Esophagus muscularis mucosa (tissue), 4 donors: ENCODE measurements around the gene COL27A1. TPM values are rescaled to one million over a fixed set of nuclear protein-coding genes. Genes with fewer than 3 reads are reported as not detected.

Experiments
- DNase-seq: peaks from one replicate; pipeline ENCODE4 v3.0.0-alpha.2; 2017; ENCODE audit errors: extremely low spot score
- H3K27ac ChIP-seq, 4 donors: fragments of 200-600 bp; sonication (generic); replicated peaks in 1 of 4; 1 replicate in 3 of 4; 2 replicates in 1 of 4; pipeline ENCODE4 v1.5.1; 2016 to 2019; ENCODE audit warnings: mild to moderate bottlenecking in 1 of 4
- H3K27me3 ChIP-seq, 4 donors: fragments of 200-600 bp; sonication (generic); one replicate each; pipeline versions ENCODE4 v1.5.1 to v1.6.0; 2016 to 2019
- H3K36me3 ChIP-seq, 4 donors: fragments of 200-600 bp; sonication (generic); one replicate each; pipeline ENCODE4 v1.5.1; 2016 to 2019
- H3K4me1 ChIP-seq, 4 donors: fragments of 200-600 bp; sonication (generic); one replicate each; pipeline ENCODE4 v1.5.1; 2016 to 2019
- H3K4me3 ChIP-seq, 4 donors: fragments of 200-600 bp; sonication (generic); 1 replicate in 2 of 4; 2 replicates in 2 of 4; pipeline ENCODE4 v1.5.1; 2016 to 2019; ENCODE audit warnings: mild to moderate bottlenecking in 4 of 4, moderate library complexity in 1 of 4
- H3K9me3 ChIP-seq, 4 donors: fragments of 200-600 bp; sonication (generic); 1 replicate in 3 of 4; 2 replicates in 1 of 4; pipeline ENCODE4 v1.5.1; 2016 to 2019
- CTCF ChIP-seq, 3 experiments: fragments of 200-600 bp in 2 of 3; fragments of 450-650 bp in 1 of 3; sonication (generic) in 2 of 3; IDR thresholded peaks; one replicate each; pipeline ENCODE4 v1.5.1; 2017 to 2019; ENCODE audit warnings: antibody characterized with exemption in 3 of 3, mild to moderate bottlenecking in 2 of 3, moderate library complexity in 1 of 3
- EP300 ChIP-seq: sonication (generic); formaldehyde crosslinking; IDR thresholded peaks from one replicate; pipeline ENCODE4 v1.6.1; 2017; ENCODE audit warnings: antibody characterized with exemption
- POLR2A ChIP-seq: fragments of 450-650 bp; IDR thresholded peaks from one replicate; pipeline ENCODE4 v1.6.1; 2017; ENCODE audit warnings: antibody characterized with exemption, moderate library complexity, mild to moderate bottlenecking, low read depth
- POLR2AphosphoS5 ChIP-seq, 2 donors: sonication (generic); formaldehyde crosslinking; IDR thresholded peaks; one replicate each; pipeline ENCODE4 v1.6.1; 2017; ENCODE audit warnings: antibody characterized with exemption in 2 of 2
- WGBS: methylation state at CpG from one replicate; pipeline ENCODE4 v1.1.5; 2018; 5-methylcytosine and 5-hydroxymethylcytosine counted together
- intact Hi-C: fragments of 100-400 bp; cut with DNase I; formaldehyde crosslinking; loops from one replicate; pipeline ENCODE4 v1.15.1; 2023
- total RNA-seq, 4 donors: library from RNA; depleted of rRNA; stranded (reverse); fragments of >200 nt; gene quantifications; one replicate each; pipeline versions ENCODE4 v1.1.0 to v1.2.1, GENCODE V29; 2016

The COL27A1 gene
- total RNA-seq, 4 donors from 2014 or later: 1.8 to 3.3 (median 2.7) TPM

DNA sequence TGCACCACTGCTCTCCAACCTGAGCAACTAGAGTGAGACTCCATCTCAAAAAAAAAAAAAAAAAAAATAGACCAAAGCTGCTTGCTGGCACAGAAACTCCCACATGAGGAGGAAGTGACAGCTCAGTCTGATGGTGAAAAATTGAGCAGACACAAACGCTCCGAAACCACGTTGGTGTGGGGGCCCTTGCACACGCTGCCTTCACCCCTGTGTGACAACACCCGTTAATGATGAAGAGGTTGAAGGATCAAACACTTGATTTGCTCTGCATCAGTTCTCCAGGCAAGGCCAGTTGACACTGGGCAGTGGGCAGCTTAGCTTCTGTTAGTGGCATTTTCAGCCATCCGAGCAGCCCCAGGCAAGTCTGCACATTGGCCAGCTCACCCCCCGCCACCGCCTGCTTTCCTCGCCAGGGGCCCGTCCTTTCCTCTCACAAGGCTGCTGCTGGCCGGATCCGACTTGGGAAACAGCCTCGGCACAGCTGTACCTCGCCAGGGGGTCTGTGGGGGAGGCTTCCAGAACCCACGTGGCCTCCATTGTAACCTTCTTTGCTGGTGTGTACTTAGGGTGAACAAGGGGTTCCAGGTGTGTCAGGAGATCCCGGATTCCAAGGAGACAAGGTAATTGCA is 79.8 kb downstream of the COL27A1 start:
- intact Hi-C loops: no loop called here
- H3K4me3 ChIP-seq: no peak overlapping the region
- no peak for TF ChIP-seq POLR2AphosphoS5 (IDR thresholded peaks at IDR 0.05)

GRCh38 chr9:114236391-114237138 is 81.2 kb downstream of the COL27A1 start:
- intact Hi-C loops: no loop called here
- no peak for DNase-seq
- Histone ChIP-seq H3K4me1 (peaks cover 13 to 28% (median 20%) of the 10 kb centered on the region in 4 donors), H3K27ac (no peak overlapping the region), H3K36me3 (peaks cover 0 to 2% (median 0%) of the 10 kb centered on the region in 4 donors), H3K4me3 (no peak overlapping the region), H3K9me3 (no peaks in the 10 kb centered on the region), H3K27me3 (no peaks in the 10 kb centered on the region)
- TF ChIP-seq POLR2AphosphoS5 (IDR thresholded peaks at IDR 0.05): no peak
- no peak for TF ChIP-seq EP300
- TF ChIP-seq POLR2A: no peak
- TF ChIP-seq CTCF (IDR thresholded peaks at IDR 0.05): no peak
- 78% methylated on average over 8 of the region's 12 CpGs for WGBS

More for the DNA sequence above, 79.8 kb downstream of the COL27A1 start:
- WGBS: 72% methylated on average over 16 of the region's 16 CpGs
- DNase-seq: no peak
- H3K27ac ChIP-seq: no peak overlapping the region
- peaks cover 13 to 28% (median 20%) of the 10 kb centered on the region in 4 donors for H3K4me1 ChIP-seq
- no peaks in the 10 kb centered on the region for H3K36me3 ChIP-seq
- no peaks in the 10 kb centered on the region for H3K27me3 ChIP-seq
- no peaks in the 10 kb centered on the region for H3K9me3 ChIP-seq

DNA sequence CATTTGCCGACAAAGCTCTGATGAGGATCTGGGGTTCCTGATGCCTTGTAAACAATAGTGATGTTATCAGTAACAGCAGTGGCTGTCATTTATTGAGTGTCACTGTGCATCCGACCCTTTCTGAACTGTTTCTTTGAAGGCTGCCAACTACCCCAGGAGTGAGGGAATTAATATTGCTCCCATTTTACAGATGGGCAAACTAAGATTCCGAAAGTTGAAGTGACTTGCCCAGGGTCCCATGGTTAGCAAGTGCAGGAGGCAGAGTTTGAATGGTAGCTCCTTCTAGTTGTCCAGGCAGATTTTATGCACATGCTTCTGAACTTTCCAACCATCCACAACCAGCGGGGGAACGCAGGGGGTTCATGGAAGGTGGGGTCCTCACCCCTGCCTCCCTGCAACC is 81.9 kb downstream of the COL27A1 start:
- TF ChIP-seq CTCF (IDR thresholded peaks at IDR 0.05) (no peak), POLR2AphosphoS5 (IDR thresholded peaks at IDR 0.05) (no peak), POLR2A (no peak), EP300 (no peak)
- 93% methylated on average over 3 of the region's 5 CpGs for WGBS
- H3K36me3 ChIP-seq: peaks cover 0 to 7% (median 0%) of the 10 kb centered on the region in 4 donors
- no peaks in the 10 kb centered on the region for H3K27me3 ChIP-seq
- no peaks in the 10 kb centered on the region for H3K9me3 ChIP-seq
- intact Hi-C loops: no loop called here
- H3K27ac ChIP-seq: no peak overlapping the region
- no peak for DNase-seq
- peaks cover 13 to 28% (median 20%) of the 10 kb centered on the region in 4 donors for H3K4me1 ChIP-seq
- H3K4me3 ChIP-seq: no peak overlapping the region

- WGBS: 83% methylated on average over 5 of the region's 5 CpGs
- H3K27ac ChIP-seq: no peak overlapping the region
- DNase-seq: no peak
- TF ChIP-seq EP300 (no peak), CTCF (IDR thresholded peaks at IDR 0.05) (no peak)
- H3K4me1 ChIP-seq: peaks cover 13 to 28% (median 20%) of the 10 kb centered on the region in 4 donors
- H3K9me3 ChIP-seq: no peaks in the 10 kb centered on the region
- H3K36me3 ChIP-seq: peaks cover 0 to 7% (median 0%) of the 10 kb centered on the region in 4 donors
- no peak overlapping the region for H3K4me3 ChIP-seq
- no peaks in the 10 kb centered on the region for H3K27me3 ChIP-seq
- intact Hi-C loops: no loop called here
Observed at GRCh38 chr9:114237781-114238180, 82.4 kb downstream of the COL27A1 start.

GRCh38 chr9:114238472-114238871 is 83.1 kb downstream of the COL27A1 start:
- 57% methylated on average over 6 of the region's 8 CpGs for WGBS
- DNase-seq: no peak
- Histone ChIP-seq H3K27me3 (no peaks in the 10 kb centered on the region), H3K27ac (no peak overlapping the region), H3K4me1 (peaks cover 13 to 24% (median 14%) of the 10 kb centered on the region in 4 donors), H3K9me3 (no peaks in the 10 kb centered on the region), H3K36me3 (peaks cover 0 to 7% (median 0%) of the 10 kb centered on the region in 4 donors), H3K4me3 (no peak overlapping the region)
- TF ChIP-seq POLR2AphosphoS5 (IDR thresholded peaks at IDR 0.05) (no peak), CTCF (IDR thresholded peaks at IDR 0.05) (no peak), POLR2A (no peak), EP300 (no peak)
- intact Hi-C loops: no loop called here
